BJ (cell line): ENCODE measurements around the gene OPRL1. TPM values are rescaled to one million over a fixed set of nuclear protein-coding genes. Genes with fewer than 3 reads are reported as not detected.

Experiments used
- CTCF ChIA-PET: fragments of 350-600 bp; formaldehyde crosslinking; extraction: SDS; loops from one replicate; lab custom pipeline; 2021; ENCODE audit warnings: antibody characterized with exemption, inconsistent platforms; lab: Yijun Ruan, JAX
- POLR2A ChIA-PET: fragments of 300-600 bp; sonication (Branson Sonifier 250); formaldehyde crosslinking; extraction: SDS; loops from one replicate; lab custom pipeline; 2021; ENCODE audit warnings: antibody characterized with exemption; lab: Charles Lee
- DNase-seq: peaks from one replicate; pipeline ENCODE4 v3.0.0-alpha.2; 2011; ENCODE audit warnings: low read depth
- H3K27me3 ChIP-seq: 2 replicates; pipeline ENCODE4 v1.6.0; 2011; ENCODE audit warnings: low read length; ENCODE audit not compliant: control insufficient read depth, insufficient read depth
- H3K36me3 ChIP-seq: 2 replicates; pipeline ENCODE4 v1.5.1; 2011; ENCODE audit warnings: low read length; ENCODE audit not compliant: control insufficient read depth, insufficient read depth
- H3K4me3 ChIP-seq: 2 replicates; pipeline ENCODE4 v1.5.1; 2011; ENCODE audit warnings: low read depth, mild to moderate bottlenecking, control low read depth, low read length
- CTCF ChIP-seq: IDR thresholded peaks from 2 replicates; pipeline ENCODE4 v1.5.1; 2011; ENCODE audit warnings: low read depth, mild to moderate bottlenecking, control low read depth, inconsistent platforms, low read length, moderate library complexity; ENCODE audit not compliant: insufficient read depth
- polyA plus RNA-seq: library from polyadenylated mRNA; depleted of rRNA; stranded (reverse); fragments of >200 nt; gene quantifications from 2 replicates; pipeline ENCODE4 v1.2.3, GENCODE V29; 2011

OPRL1 gene
- polyA plus RNA-seq, 1 experiment: 0.97 TPM

GRCh38 chr20:64076061-64076997 is 3.6 kb upstream of the OPRL1 start:
- no peak for DNase-seq
- no peaks in the 10 kb centered on the region for H3K27me3 ChIP-seq
- no peak overlapping the region for H3K4me3 ChIP-seq
- POLR2A ChIA-PET: no interaction called here
- TF ChIP-seq CTCF: no peak
- CTCF ChIA-PET: interaction anchor here (1.5 to 1.8 kb wide), 2 partner anchors 10 to 37 kb away, joined by 5 to 6 read pairs; no protein-coding TSS in a partner anchor
- H3K36me3 ChIP-seq: peaks cover 11% of the 10 kb centered on the region

GRCh38 chr20:64077094-64077493 is 2.8 kb upstream of the OPRL1 start:
- H3K4me3 ChIP-seq: no peak overlapping the region
- ChIA-PET POLR2A (no interaction called here), CTCF (interaction anchor here (1.8 kb wide), 1 partner anchor 38 kb away, joined by 6 read pairs; no protein-coding TSS in a partner anchor)
- peaks cover 8% of the 10 kb centered on the region for H3K36me3 ChIP-seq
- TF ChIP-seq CTCF: no peak
- peaks cover 2% of the 10 kb centered on the region; the same call in 1 of the 2 replicates for H3K27me3 ChIP-seq
- DNase-seq: no peak

GRCh38 chr20:64077541-64077875 is 2.4 kb upstream of the OPRL1 start:
- POLR2A ChIA-PET: no interaction called here
- H3K27me3 ChIP-seq: peaks cover 2% of the 10 kb centered on the region; the same call in 1 of the 2 replicates
- H3K36me3 ChIP-seq: peaks cover 5% of the 10 kb centered on the region
- no peak overlapping the region for H3K4me3 ChIP-seq
- DNase-seq: no peak
- no peak for TF ChIP-seq CTCF
- CTCF ChIA-PET: interaction anchor here (1.8 to 4.3 kb wide), 2 partner anchors 8 to 38 kb away, joined by 6 to 31 read pairs; no protein-coding TSS in a partner anchor

- POLR2A ChIA-PET: no interaction called here
- DNase-seq: no peak
- Histone ChIP-seq H3K4me3 (peak overlapping the region; percentile 65), H3K36me3 (peaks cover 5% of the 10 kb centered on the region), H3K27me3 (peaks cover 2% of the 10 kb centered on the region; the same call in 1 of the 2 replicates)
- CTCF ChIA-PET: interaction anchor here (0.6 to 4.3 kb wide), 3 partner anchors 9 to 1167 kb away, joined by 3 to 31 read pairs (median 6); no protein-coding TSS in a partner anchor
- TF ChIP-seq CTCF: no peak
These were observed 1.9 kb upstream of the OPRL1 start for GRCh38 chr20:64077876-64078551.

- TF ChIP-seq CTCF: no peak
- peak overlapping the region; percentile 65 for H3K4me3 ChIP-seq
- H3K36me3 ChIP-seq: peaks cover 3% of the 10 kb centered on the region
- H3K27me3 ChIP-seq: peaks cover 2% of the 10 kb centered on the region
- no peak for DNase-seq
- ChIA-PET CTCF (interaction anchor here (1.7 to 6.4 kb wide), 3 partner anchors 10 to 42 kb away, joined by 6 to 49 read pairs (median 31); no protein-coding TSS in a partner anchor), POLR2A (no interaction called here)
These were observed 979 bp upstream of the OPRL1 start for GRCh38 chr20:64078934-64079272.
